ENCODE data around the gene PKD1.

Gene PKD1

GRCh38 chr16:2167068-2167638, 31.5 kb upstream of the PKD1 start:
- no peak for DNase-seq

DNA sequence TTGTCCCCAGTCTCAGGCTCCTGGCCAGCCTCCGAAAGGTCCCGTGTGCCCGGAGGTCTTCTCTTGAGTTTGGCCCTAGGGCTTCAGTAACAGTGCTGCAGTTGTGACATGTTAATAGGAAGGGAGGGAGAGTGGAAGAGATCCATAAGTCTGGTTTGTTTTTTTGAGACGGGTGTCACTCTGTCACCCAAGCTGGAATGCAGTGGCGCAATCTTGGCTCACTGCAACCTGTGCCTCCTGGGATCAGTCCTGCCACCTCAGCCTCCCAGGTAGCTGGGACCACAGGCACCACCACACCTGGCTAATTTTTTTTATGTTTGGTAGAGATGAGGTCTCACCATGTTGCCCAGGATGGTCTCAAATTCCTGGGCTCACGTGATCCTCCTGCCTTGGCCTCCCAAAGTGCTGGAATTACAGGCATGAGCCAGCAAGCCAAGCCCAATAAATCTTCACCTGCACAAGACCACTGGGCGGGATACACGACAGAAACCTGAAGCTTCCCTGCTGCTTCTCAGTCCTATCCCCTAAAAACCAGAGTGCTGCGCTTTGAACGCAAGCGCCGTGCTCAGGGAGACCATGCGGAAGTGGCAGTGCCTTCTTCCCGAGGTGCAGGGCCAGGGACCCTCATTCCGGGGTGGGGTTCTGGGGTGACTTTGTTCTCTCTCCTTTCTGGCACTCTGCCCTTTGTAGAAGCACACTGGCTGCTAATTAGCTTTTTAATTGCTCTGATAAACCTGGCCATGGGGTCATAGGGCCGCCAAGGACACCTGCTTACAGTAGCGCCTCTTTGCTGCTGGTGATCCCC, 30.8 kb upstream of the PKD1 start:
- DNase-seq = no peak

DNA sequence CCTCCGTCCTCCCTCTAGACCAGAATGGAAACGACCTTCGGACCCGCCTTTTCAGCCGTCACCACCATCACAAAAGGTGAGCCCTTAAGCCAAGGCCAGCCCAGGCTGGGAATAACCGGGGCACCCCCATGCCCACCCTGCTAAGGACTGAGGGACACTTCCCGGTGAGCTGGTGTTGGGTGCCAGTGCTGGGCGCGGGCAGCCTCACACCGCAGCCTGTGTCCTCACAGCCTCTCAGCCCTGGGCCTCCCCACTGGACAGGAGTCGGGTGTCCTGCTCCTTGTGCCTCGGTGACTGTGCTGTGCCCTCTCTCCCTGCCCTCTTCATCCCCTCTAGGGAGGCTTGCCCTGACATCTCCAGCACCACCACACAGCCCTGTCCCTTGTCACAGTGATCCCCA, 30.2 kb upstream of the PKD1 start:
- no peak for DNase-seq

- no peak for DNase-seq
Observed at GRCh38 chr16:2163211-2163881, 27.6 kb upstream of the PKD1 start.

GRCh38 chr16:2162676-2163118, 27.0 kb upstream of the PKD1 start:
- DNase-seq = no peak

DNA sequence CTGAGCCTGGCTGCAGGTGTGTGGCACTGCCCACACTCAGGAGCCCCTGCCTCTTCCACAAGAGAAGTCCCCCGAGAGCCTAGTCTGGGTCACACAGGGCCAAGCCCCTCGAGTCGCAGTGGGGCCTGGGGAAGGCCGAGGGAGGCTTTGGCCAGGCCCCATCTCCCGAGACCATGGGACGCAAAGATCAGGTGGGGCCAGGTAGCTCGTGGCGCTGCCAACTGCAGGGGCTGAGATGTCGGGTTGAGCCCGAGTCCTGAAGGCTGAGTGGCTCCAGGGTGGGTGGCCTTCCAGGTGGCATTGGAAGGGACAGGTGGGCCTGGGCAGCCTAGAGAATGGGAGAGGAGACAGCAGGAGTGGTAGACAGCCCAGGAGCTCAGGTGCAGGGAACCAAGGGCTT, 26.2 kb upstream of the PKD1 start:
- no peak for DNase-seq

- no peak for DNase-seq
Observed at GRCh38 chr16:2160915-2161551, 25.3 kb upstream of the PKD1 start.

DNA sequence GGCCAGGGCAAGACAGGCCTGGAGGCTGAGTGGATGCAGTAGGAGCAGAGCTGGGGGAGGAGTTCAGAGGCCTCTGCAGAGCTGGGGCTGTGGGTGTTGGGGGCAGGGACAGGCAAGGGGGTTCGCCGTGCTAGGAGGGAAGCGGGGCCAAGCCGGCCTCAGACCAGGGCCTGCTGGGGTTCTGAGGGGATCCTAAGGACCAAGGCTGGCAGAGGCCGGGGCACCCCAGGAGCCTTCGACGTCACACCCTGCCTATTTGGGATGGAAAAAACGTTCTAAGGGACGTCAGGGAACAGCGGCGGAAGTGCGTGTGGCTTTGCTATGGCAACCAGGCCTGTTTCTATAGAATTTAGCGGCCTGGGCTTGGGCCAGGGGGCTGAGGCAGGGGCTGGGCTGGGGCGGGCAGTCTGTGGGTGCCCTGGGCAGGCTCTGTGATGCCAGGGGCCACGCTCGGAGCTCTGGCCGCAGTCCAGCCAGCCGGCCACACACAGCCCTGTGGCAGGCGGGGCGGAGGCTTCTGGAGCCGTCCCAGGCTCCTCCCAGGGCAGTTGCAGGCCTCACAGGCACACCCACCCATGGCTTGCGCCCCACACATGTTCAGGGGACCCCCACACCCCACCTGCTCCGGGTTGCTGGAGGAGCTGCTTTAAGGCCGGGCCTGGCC, 23.6 kb upstream of the PKD1 start:
- no peak for DNase-seq

GRCh38 chr16:2158262-2158638, 22.6 kb upstream of the PKD1 start:
- DNase-seq = no peak

DNA sequence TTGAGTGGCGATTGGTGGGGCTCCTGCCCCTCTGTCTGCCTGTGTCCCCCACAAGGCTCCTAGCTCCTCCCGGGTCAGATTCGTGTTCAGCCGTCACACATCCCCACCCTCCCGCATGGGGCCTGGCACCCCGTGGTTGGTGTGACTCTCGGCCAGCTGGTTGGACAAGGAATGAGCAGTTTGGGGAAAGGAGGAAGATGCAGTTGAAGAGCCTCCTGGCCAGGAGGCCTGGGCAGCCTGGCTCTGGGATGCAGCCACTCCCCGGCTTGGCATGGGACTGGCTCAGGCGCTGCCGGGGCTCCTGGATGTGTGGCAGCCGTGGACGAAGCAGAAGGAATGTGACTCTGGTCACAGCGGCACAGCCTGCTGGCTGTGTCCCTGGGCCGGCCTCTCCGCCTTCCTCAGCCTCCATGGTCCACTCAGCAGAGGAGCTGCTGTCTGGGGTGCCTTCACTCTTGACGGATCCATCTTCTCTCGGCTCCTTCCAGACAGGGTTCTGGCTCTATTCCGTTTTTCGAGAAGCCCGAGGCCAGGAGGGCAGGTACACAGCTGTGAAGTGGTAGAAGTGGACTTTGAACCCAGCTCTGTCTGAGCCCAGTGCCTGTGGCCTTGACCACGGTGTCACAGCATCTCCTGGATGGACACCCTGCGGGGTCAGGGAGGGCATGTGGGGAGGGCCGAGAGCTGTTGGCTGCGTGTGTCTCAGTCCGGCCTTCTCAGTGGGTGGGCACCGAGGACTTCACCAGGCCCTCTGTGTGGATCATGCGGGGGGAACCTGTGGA, 22.0 kb upstream of the PKD1 start:
- no peak for DNase-seq

DNA sequence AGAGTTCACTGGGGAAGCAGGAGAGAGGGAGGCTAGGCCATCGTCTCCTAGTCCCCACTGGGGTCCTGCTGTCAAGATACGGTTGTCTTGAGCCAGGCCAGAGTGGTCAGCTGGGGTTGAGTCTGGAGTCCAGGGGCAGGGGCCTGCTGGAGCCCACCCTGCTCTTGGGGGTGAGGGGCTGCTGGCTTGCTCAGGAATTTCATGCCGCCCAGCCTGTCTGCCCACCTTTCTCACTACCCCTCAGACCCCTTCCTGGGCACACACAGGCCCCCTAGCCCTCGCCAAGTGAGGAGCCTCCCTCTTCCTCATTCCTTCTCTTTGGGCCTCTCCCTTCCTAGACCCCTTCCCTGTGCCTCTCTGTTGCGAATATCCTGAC, 21.1 kb upstream of the PKD1 start:
- no peak for DNase-seq

GRCh38 chr16:2155977-2156848, 20.5 kb upstream of the PKD1 start:
- no peak for DNase-seq

DNA sequence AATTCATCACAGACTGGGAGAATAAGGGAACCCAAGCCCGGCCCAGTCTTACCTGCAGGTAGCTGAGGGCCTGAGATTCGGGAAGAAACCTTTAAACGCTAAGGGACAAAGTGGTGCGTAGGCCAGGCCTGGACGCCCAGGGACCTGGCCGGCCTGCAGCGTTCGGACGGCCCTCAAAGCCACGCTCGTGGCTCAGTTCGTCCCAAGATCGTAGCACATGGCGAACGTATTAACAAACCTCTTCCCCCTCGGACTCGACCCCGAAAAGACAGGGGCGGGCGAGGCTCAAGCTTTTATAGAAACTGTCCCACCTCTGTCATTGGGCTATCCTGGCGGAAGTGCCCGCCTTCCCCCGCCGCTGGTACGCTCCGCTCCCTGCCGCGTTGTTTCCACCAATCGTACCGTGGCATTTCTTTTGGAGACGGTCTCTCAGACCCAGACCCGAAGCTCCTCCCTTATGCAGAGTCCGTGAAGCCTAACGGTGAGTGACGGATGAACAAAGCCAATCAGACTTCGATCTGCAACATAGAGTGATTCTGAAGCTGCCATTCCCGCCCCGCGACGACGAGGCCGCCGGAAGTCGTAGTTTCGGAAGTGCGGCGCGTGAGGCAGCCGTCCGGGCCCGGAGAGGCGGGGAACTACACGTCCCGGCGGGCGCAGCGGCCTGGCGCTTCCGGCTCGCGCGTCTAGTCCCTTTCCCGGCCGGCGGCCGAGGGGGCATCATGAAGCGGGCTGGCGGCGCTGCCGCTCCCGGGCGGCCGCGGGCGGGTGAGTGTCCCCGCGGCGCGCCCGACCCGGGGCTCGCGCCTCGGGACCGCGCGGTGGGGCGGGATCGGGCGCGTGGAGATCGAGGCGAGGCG, 19.6 kb upstream of the PKD1 start, which contains the start of gene TRAF7:
TSS of gene TRAF7 (plus strand) at position 692 of the 860 bp plus-strand sequence. CDS start 8,139 bp downstream, outside the sequence.
- peak; percentile 57 for DNase-seq

GRCh38 chr16:2154533-2155090, 18.9 kb upstream of the PKD1 start:
- DNase-seq = no peak

DNA sequence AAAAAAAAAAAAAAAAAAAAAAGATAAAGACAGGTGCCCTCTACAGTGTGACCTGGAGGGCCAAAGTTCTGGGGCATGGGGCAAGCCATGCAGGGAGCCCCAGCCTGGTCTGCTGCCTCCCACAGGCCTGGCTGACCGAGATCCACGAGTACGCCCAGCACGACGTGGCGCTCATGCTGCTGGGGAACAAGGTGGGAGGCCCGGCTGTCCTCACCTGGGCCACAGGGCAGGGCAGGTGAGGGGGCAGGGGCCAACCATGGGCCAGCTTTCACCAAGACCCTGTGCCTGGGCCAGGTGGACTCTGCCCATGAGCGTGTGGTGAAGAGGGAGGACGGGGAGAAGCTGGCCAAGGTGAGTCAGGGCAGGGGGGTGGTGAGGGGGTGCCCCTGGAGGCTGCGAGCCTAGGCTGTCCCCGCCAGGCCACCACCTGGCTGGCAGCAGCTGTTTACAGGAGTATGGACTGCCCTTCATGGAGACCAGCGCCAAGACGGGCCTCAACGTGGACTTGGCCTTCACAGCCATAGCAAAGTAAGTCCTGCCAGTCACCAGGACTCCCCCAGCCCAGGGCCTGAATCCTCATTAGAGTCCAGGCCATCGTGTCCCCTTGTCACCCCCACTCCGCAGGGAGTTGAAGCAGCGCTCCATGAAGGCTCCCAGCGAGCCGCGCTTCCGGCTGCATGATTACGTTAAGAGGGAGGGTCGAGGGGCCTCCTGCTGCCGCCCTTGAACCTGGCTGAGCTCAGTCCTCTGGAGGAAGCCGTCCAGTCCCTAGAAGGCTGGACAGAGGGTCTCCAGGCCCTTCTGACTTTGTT, 17.2 kb upstream of the PKD1 start:
- DNase-seq = no peak

DNA sequence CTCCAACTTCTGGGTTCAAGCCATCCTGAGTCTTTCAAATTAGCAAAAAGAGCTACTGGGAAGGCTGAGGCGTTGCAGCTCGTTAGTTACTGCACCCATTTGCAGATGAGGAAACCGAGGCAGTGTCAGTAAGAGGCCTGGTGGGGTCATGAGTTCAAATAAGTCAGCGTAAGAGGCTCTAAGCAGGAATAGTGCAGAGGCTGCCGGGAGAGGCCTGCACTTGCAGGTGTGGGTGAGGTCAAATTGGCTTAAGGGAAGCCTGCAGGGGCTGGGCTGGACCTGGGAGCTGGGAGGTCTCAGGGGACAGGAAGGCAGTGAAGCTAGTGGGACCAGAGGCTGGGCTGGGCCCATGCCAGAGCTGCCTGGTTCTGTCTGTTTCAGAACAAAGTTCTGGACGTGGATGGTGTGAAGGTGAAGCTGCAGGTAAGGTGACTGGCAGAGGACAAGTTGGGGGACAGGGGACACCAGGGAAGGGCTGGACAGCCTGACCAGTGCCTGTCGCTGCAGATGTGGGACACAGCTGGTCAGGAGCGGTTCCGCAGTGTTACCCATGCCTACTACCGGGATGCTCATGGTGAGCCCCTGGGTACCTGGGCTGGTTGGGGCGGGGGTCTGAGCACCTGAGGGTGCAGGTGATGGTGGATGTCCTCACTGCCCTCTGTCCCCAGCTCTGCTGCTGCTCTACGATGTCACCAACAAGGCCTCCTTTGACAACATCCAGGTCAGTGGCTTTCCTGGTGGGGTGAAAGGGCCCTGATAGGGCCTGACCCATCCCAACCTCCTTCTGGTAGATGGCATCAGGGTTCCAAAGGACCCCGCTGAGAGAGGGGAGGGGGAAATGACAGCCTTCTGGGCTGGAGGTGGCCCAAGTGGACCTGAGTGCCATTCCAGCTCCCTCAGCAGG, 15.7 kb upstream of the PKD1 start:
- DNase-seq = no peak

- no peak for DNase-seq
Observed at GRCh38 chr16:2150418-2151187, 14.9 kb upstream of the PKD1 start.

Measured in cortex of kidney (tissue), 1 donor.